KMS-11 (cell line): Measurements from ENCODE around the gene FBXO11.

Experiments used
- H2AFZ ChIP-seq: fragments of 200-600 bp; sonication (generic); 2 replicates; pipeline ENCODE4 v1.6.1; 2016; ENCODE audit warnings: antibody characterized with exemption, mixed run types, low read depth
- H3K27ac ChIP-seq: fragments of 200-600 bp; sonication (generic); 2 replicates; pipeline ENCODE4 v1.6.1; 2016; ENCODE audit warnings: mild to moderate bottlenecking, mixed run types
- H3K27me3 ChIP-seq: fragments of 200-600 bp; sonication (generic); 2 replicates; pipeline ENCODE4 v1.6.1; 2017; ENCODE audit warnings: mild to moderate bottlenecking, low read depth, mixed run types, moderate library complexity; ENCODE audit not compliant: insufficient read depth
- H3K36me3 ChIP-seq: fragments of 200-600 bp; sonication (generic); 2 replicates; pipeline ENCODE4 v1.6.1; 2017; ENCODE audit warnings: mild to moderate bottlenecking, mixed run types; ENCODE audit not compliant: insufficient read depth
- H3K4me1 ChIP-seq: fragments of 200-600 bp; sonication (generic); 2 replicates; pipeline ENCODE4 v1.6.1; 2016; ENCODE audit warnings: mild to moderate bottlenecking, low read depth, mixed run types; ENCODE audit not compliant: poor library complexity, severe bottlenecking
- H3K4me2 ChIP-seq: fragments of 200-600 bp; sonication (generic); 2 replicates; pipeline ENCODE4 v1.7.0; 2016; ENCODE audit warnings: mild to moderate bottlenecking, mixed run types
- H3K4me3 ChIP-seq: fragments of 200-600 bp; sonication (generic); IDR thresholded peaks from 2 replicates; pipeline ENCODE4 v1.6.1; 2017; ENCODE audit warnings: low read depth, low read length, mixed read lengths; ENCODE audit not compliant: insufficient read depth
- H3K79me2 ChIP-seq: fragments of 200-600 bp; sonication (generic); 2 replicates; pipeline ENCODE4 v1.6.1; 2016; ENCODE audit warnings: low read depth, mixed run types; ENCODE audit not compliant: insufficient read depth
- H3K9ac ChIP-seq: fragments of 200-600 bp; sonication (generic); 2 replicates; pipeline ENCODE4 v1.6.1; 2016; ENCODE audit warnings: mild to moderate bottlenecking, mixed run types
- H4K20me1 ChIP-seq: fragments of 200-600 bp; sonication (generic); 2 replicates; pipeline ENCODE4 v1.6.1; 2016; ENCODE audit warnings: mild to moderate bottlenecking, mixed run types; ENCODE audit not compliant: insufficient read depth
- CTCF ChIP-seq: fragments of 200-600 bp; sonication (generic); conservative IDR thresholded peaks from 2 replicates; pipeline ENCODE4 v1.6.1; 2017; ENCODE audit warnings: low read depth, mild to moderate bottlenecking, antibody characterized with exemption, low read length, moderate library complexity, mixed read lengths

The FBXO11 gene

GRCh38 chr2:47833516-47833968 lies 72.8 kb downstream of the FBXO11 start:
- Histone ChIP-seq H4K20me1 (no peaks in the 10 kb centered on the region), H3K9ac (no peak overlapping the region), H3K27ac (no peak overlapping the region), H3K36me3 (peaks cover 15% of the 10 kb centered on the region; the same call in 1 of the 2 replicates), H2AFZ (no peak overlapping the region), H3K4me3 (no peak overlapping the region), H3K4me1 (no peaks in the 10 kb centered on the region), H3K4me2 (no peak overlapping the region), H3K27me3 (no peaks in the 10 kb centered on the region), H3K79me2 (peaks cover under 1% of the 10 kb centered on the region; the same call in 1 of the 2 replicates)
- TF ChIP-seq CTCF, result no peak

GRCh38 chr2:47822518-47822917 lies 83.8 kb downstream of the FBXO11 start:
- no peak overlapping the region for H3K9ac ChIP-seq
- no peak overlapping the region for H3K4me3 ChIP-seq
- no peaks in the 10 kb centered on the region; the same call in 1 of the 2 replicates for H3K36me3 ChIP-seq
- H3K27ac ChIP-seq, result no peak overlapping the region
- H2AFZ ChIP-seq, result no peak overlapping the region
- H3K4me1 ChIP-seq, result no peaks in the 10 kb centered on the region
- H3K4me2 ChIP-seq, result no peak overlapping the region
- H3K79me2 ChIP-seq, result no peaks in the 10 kb centered on the region
- no peaks in the 10 kb centered on the region for H4K20me1 ChIP-seq
- no peak for TF ChIP-seq CTCF
- no peaks in the 10 kb centered on the region for H3K27me3 ChIP-seq

- Histone ChIP-seq H3K4me2 (no peak overlapping the region), H3K79me2 (no peaks in the 10 kb centered on the region), H4K20me1 (no peaks in the 10 kb centered on the region), H3K4me1 (no peaks in the 10 kb centered on the region), H3K4me3 (no peak overlapping the region), H3K9ac (no peak overlapping the region), H3K27ac (no peak overlapping the region), H3K36me3 (no peaks in the 10 kb centered on the region; the same call in 1 of the 2 replicates), H2AFZ (no peak overlapping the region), H3K27me3 (no peaks in the 10 kb centered on the region)
- no peak for TF ChIP-seq CTCF
Observed at GRCh38 chr2:47819834-47820233, 86.5 kb downstream of the FBXO11 start.

- Histone ChIP-seq H2AFZ (no peak overlapping the region), H3K27ac (no peak overlapping the region), H3K4me3 (no peak overlapping the region), H3K27me3 (no peaks in the 10 kb centered on the region), H3K4me1 (no peaks in the 10 kb centered on the region), H4K20me1 (no peaks in the 10 kb centered on the region), H3K36me3 (no peaks in the 10 kb centered on the region; the same call in 1 of the 2 replicates), H3K4me2 (no peak overlapping the region), H3K79me2 (no peaks in the 10 kb centered on the region), H3K9ac (no peak overlapping the region)
- no peak for TF ChIP-seq CTCF
Observed at GRCh38 chr2:47818777-47819176, 87.5 kb downstream of the FBXO11 start.
